HepG2 (cell line): ENCODE data around the gene TLR9. TPM values are rescaled to one million over a fixed set of nuclear protein-coding genes. Genes with fewer than 3 reads are reported as not detected.

Source experiments
- ATF1 ChIP-seq: IDR thresholded peaks from 2 replicates; pipeline ENCODE4 v1.6.1; 2016; ENCODE audit warnings: mild to moderate bottlenecking, control low read depth
- ETV6 ChIP-seq: sonication (generic); formaldehyde crosslinking; conservative IDR thresholded peaks from 2 replicates; pipeline ENCODE4 v1.4.0; 2020; ENCODE audit warnings: missing genetic modification reagents
- LBX2 ChIP-seq: sonication (generic); formaldehyde crosslinking; IDR thresholded peaks from 2 replicates; pipeline ENCODE4 v1.5.0; 2020; ENCODE audit warnings: missing genetic modification reagents, mild to moderate bottlenecking, borderline replicate concordance
- REPIN1 ChIP-seq: sonication (generic); formaldehyde crosslinking; IDR thresholded peaks from 2 replicates; pipeline ENCODE4 v1.8.0; 2022; ENCODE audit warnings: missing genetic modification reagents, low read depth, mild to moderate bottlenecking, borderline replicate concordance
- SCMH1 ChIP-seq: sonication (generic); formaldehyde crosslinking; IDR thresholded peaks from 2 replicates; pipeline ENCODE4 v1.9.0; 2021; ENCODE audit warnings: missing genetic modification reagents, mild to moderate bottlenecking, borderline replicate concordance
- USF2 ChIP-seq, 2 experiments: sonication (generic) in 1 of 2; formaldehyde crosslinking in 1 of 2; IDR thresholded peaks; 2 replicates each; pipeline versions ENCODE4 v1.5.1 to v1.6.1; 2011 to 2020; ENCODE audit warnings: borderline replicate concordance in 1 of 2, low read depth in 1 of 2, low read length in 1 of 2, mild to moderate bottlenecking in 1 of 2, missing genetic modification reagents in 1 of 2, moderate library complexity in 1 of 2
- ZFX ChIP-seq: sonication (generic); formaldehyde crosslinking; IDR thresholded peaks from 2 replicates; pipeline ENCODE4 v1.4.0; 2020; ENCODE audit warnings: mild to moderate bottlenecking, low read depth, missing genetic modification reagents, moderate library complexity
- ZNF143 ChIP-seq: sonication (generic); formaldehyde crosslinking; IDR thresholded peaks from 2 replicates; pipeline ENCODE4 v1.4.0; 2020; ENCODE audit warnings: missing genetic modification reagents
- ZNF281 ChIP-seq: sonication (generic); formaldehyde crosslinking; IDR thresholded peaks from 2 replicates; pipeline ENCODE4 v1.4.0; 2020; ENCODE audit warnings: missing genetic modification reagents, borderline replicate concordance
- ZNF343 ChIP-seq: sonication (generic); formaldehyde crosslinking; IDR thresholded peaks from 2 replicates; pipeline ENCODE4 v1.4.0; 2020; ENCODE audit warnings: mild to moderate bottlenecking, missing genetic modification reagents
- ZNF569 ChIP-seq: sonication (generic); formaldehyde crosslinking; IDR thresholded peaks from 2 replicates; pipeline ENCODE4 v1.5.0; 2020; ENCODE audit warnings: mild to moderate bottlenecking, missing genetic modification reagents, moderate library complexity, borderline replicate concordance
- ZNF609 ChIP-seq: sonication (generic); formaldehyde crosslinking; IDR thresholded peaks from 2 replicates; pipeline ENCODE4 v1.4.0; 2020; ENCODE audit warnings: mild to moderate bottlenecking, missing genetic modification reagents, borderline replicate concordance
- ZNF790 ChIP-seq: sonication (generic); formaldehyde crosslinking; IDR thresholded peaks from 2 replicates; pipeline ENCODE4 v1.8.0; 2022; ENCODE audit warnings: missing genetic modification reagents, mild to moderate bottlenecking, borderline replicate concordance
- ZSCAN29 ChIP-seq: sonication (generic); formaldehyde crosslinking; conservative IDR thresholded peaks from 2 replicates; pipeline ENCODE4 v1.4.0; 2020; ENCODE audit warnings: mild to moderate bottlenecking, missing genetic modification reagents
- polyA plus RNA-seq, 8 experiments: library from polyadenylated mRNA; depleted of rRNA in 3 of 8; stranded (reverse) in 7 of 8; unstranded in 1 of 8; fragments of >200 nt; fragmentation: Illumina TruSeq in 4 of 8; extraction: Trizol in 4 of 8; gene quantifications; 2 replicates each; pipeline versions ENCODE4 v1.2.1 to v1.2.3, GENCODE V29; 2011 to 2016; ENCODE audit warnings: low read depth in 4 of 8, missing spikeins in 1 of 8, mixed read lengths in 1 of 8; ENCODE audit not compliant: insufficient read depth in 1 of 8
- total RNA-seq, 5 experiments: library from RNA; depleted of rRNA; stranded (reverse); fragments of >200 nt; fragmentation: Illumina TruSeq; extraction: Trizol; gene quantifications; 2 replicates each; pipeline ENCODE4 v1.2.3, GENCODE V29; 2016; ENCODE audit warnings: low read depth in 1 of 5

The TLR9 gene
- total and polyA plus RNA-seq, 2 of the 13 experiments (the other 11 are each of a cell fraction or from before 2014, with no cell fraction given), result not detected

- peak; percentile 92 for TF ChIP-seq ZFX (CRISPR knock-in tag)
- TF ChIP-seq ZNF790 (CRISPR knock-in tag), result 0 out of 2 replicates have a peak, but pooled peaks have one; percentile 46
- TF ChIP-seq ZNF569 (CRISPR knock-in tag), result no peak
- TF ChIP-seq ZNF281, result peak; percentile 39; the same call in 1 of the 2 replicates
- TF ChIP-seq USF2 (IDR thresholded peaks at IDR 0.05; ENCODE audit: low read depth, low read length), result no peak
- no peak for TF ChIP-seq USF2 (CRISPR knock-in tag; IDR thresholded peaks at IDR 0.05; ENCODE audit: borderline replicate concordance)
- TF ChIP-seq REPIN1 (CRISPR knock-in tag), result peak; percentile 57; the same call in 1 of the 2 replicates
- TF ChIP-seq ZNF609 (CRISPR knock-in tag), result peak; percentile 50; the same call in 1 of the 2 replicates
- TF ChIP-seq ZNF343 (CRISPR knock-in tag), result 0 out of 2 replicates have a peak, but pooled peaks have one; percentile 53
- TF ChIP-seq LBX2, result peak; percentile 83; the same call in 1 of the 2 replicates
- no peak for TF ChIP-seq SCMH1 (CRISPR knock-in tag)
- TF ChIP-seq ZNF143 (CRISPR knock-in tag), result peak; percentile 44; the same call in 1 of the 2 replicates
- peak; percentile 33; the same call in 1 of the 2 replicates for TF ChIP-seq ETV6 (CRISPR knock-in tag)
- no peak for TF ChIP-seq ATF1 (CRISPR knock-in tag)
- peak; percentile 55; the same call in 1 of the 2 replicates for TF ChIP-seq ZSCAN29 (CRISPR knock-in tag)
Measured at GRCh38 chr3:52197842-52198625, 27.4 kb downstream of the TLR9 start, which contains the start of gene ALAS1 (continued).
